Thoracic aorta (tissue), 2 donors: ENCODE measurements around the gene SEMG2. TPM values are rescaled to one million over a fixed set of nuclear protein-coding genes. Genes with fewer than 3 reads are reported as not detected.

Experiments
- ATAC-seq: fragments of 150-250 bp; one replicate; pipeline ENCODE4 v1.8.0; 2017; ENCODE audit warnings: low read depth; ENCODE audit not compliant: insufficient number of reproducible peaks, low FRiP score
- DNase-seq: peaks from one replicate; pipeline ENCODE4 v3.0.0-alpha.2; 2020; ENCODE audit warnings: low spot score
- H3K27ac ChIP-seq, 2 donors: fragments of 200-600 bp; sonication (generic); 1 replicate in 1 of 2; 2 replicates in 1 of 2; pipeline ENCODE4 v1.5.1; 2016; ENCODE audit warnings: mild to moderate bottlenecking in 2 of 2, moderate library complexity in 2 of 2
- H3K27me3 ChIP-seq: fragments of 200-600 bp; sonication (generic); replicated peaks from 2 replicates; pipeline ENCODE4 v1.6.0; 2016; ENCODE audit warnings: mild to moderate bottlenecking; ENCODE audit not compliant: insufficient read depth
- H3K36me3 ChIP-seq: fragments of 200-600 bp; sonication (generic); one replicate; pipeline ENCODE4 v1.5.1; 2016
- H3K4me1 ChIP-seq, 2 donors: fragments of 200-600 bp; sonication (generic); 1 replicate in 1 of 2; 2 replicates in 1 of 2; pipeline versions ENCODE4 v1.5.1 to v1.6.0; 2016; ENCODE audit warnings: low read depth in 2 of 2, mild to moderate bottlenecking in 1 of 2; ENCODE audit not compliant: control insufficient read depth in 1 of 2
- H3K4me3 ChIP-seq: fragments of 200-600 bp; sonication (generic); 2 replicates; pipeline ENCODE4 v1.5.1; 2016; ENCODE audit warnings: mild to moderate bottlenecking
- H3K9me3 ChIP-seq: fragments of 200-600 bp; sonication (generic); 2 replicates; pipeline ENCODE4 v1.5.1; 2016
- total RNA-seq, 2 donors: library from RNA; depleted of rRNA; stranded (reverse); fragments of >200 nt; gene quantifications; one replicate each; pipeline versions ENCODE4 v1.1.0 to v1.2.3, GENCODE V29; 2016
- TF ChIP-seq, protein P1 (sequence below): fragments of 200-600 bp; sonication (generic); IDR thresholded peaks from one replicate; pipeline ENCODE4 v1.5.1; 2019; ENCODE audit warnings: antibody characterized with exemption

The SEMG2 gene
- total RNA-seq, 2 donors from 2014 or later = not detected

DNA sequence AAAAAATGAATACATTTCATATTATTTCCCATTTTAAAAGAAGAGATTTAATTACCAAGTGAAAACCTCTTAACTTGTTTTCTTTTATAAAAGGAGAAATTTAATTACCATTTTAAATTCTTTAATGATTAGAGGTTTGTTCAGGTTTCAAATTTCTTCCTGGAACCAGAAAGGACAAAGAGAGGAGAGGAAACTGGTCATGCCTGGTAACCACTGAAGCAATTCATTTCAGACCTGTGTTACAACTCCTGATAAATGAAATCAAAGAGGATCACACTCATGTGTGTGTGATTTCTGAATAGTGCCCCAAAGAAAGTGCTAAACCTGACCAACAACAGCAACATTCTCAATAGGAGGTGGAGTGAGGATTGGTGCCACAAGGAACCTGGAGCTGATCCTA is 45.8 kb downstream of the SEMG2 start:
- Histone ChIP-seq H3K4me3 (no peak overlapping the region), H3K36me3 (no peaks in the 10 kb centered on the region), H3K27me3 (no peaks in the 10 kb centered on the region), H3K27ac (no peak overlapping the region), H3K4me1 (no peaks in the 10 kb centered on the region), H3K9me3 (no peaks in the 10 kb centered on the region)
- DNase-seq (no peak), ATAC-seq (no peak)
- TF ChIP-seq, protein P1, sequence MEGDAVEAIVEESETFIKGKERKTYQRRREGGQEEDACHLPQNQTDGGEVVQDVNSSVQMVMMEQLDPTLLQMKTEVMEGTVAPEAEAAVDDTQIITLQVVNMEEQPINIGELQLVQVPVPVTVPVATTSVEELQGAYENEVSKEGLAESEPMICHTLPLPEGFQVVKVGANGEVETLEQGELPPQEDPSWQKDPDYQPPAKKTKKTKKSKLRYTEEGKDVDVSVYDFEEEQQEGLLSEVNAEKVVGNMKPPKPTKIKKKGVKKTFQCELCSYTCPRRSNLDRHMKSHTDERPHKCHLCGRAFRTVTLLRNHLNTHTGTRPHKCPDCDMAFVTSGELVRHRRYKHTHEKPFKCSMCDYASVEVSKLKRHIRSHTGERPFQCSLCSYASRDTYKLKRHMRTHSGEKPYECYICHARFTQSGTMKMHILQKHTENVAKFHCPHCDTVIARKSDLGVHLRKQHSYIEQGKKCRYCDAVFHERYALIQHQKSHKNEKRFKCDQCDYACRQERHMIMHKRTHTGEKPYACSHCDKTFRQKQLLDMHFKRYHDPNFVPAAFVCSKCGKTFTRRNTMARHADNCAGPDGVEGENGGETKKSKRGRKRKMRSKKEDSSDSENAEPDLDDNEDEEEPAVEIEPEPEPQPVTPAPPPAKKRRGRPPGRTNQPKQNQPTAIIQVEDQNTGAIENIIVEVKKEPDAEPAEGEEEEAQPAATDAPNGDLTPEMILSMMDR = no peak

GRCh38 chr20:45268531-45268930 is 47.4 kb downstream of the SEMG2 start:
- Histone ChIP-seq H3K27me3 (no peaks in the 10 kb centered on the region), H3K4me1 (no peaks in the 10 kb centered on the region), H3K27ac (no peak overlapping the region), H3K9me3 (no peaks in the 10 kb centered on the region), H3K4me3 (no peak overlapping the region), H3K36me3 (no peaks in the 10 kb centered on the region)
- DNase-seq (no peak), ATAC-seq (no peak)
- TF ChIP-seq, protein P1 = no peak

DNA sequence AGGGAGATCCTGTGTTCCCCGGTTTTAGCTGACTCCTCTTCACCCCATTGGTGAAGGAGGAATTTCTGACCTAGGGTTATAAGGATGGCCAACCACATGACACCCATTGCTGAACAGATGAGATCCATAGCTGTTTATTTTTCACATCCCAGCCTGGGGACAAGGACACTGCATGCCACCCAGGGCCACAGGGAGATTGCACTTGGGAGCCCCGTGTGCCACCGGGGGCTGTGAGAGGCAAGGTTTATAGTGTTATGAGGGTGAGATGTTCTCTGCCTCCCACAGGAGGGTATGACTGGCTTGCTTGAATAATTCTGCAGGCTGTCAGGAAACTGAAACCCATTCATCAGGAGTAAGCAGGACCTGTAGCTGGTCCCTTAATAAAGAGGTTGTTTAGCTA is 47.9 kb downstream of the SEMG2 start:
- Histone ChIP-seq H3K27ac (no peak overlapping the region), H3K4me3 (no peak overlapping the region), H3K36me3 (no peaks in the 10 kb centered on the region), H3K27me3 (no peaks in the 10 kb centered on the region), H3K4me1 (no peaks in the 10 kb centered on the region), H3K9me3 (no peaks in the 10 kb centered on the region)
- TF ChIP-seq, protein P1 = no peak
- DNase-seq (no peak), ATAC-seq (no peak)

- no peak overlapping the region for H3K27ac ChIP-seq
- no peak for DNase-seq
- H3K36me3 ChIP-seq = no peaks in the 10 kb centered on the region
- no peak for ATAC-seq
- H3K4me1 ChIP-seq = no peaks in the 10 kb centered on the region
- H3K4me3 ChIP-seq = no peak overlapping the region
- no peaks in the 10 kb centered on the region for H3K9me3 ChIP-seq
- no peaks in the 10 kb centered on the region for H3K27me3 ChIP-seq
- TF ChIP-seq, protein P1 = no peak
Observed at GRCh38 chr20:45269754-45270270, 48.6 kb downstream of the SEMG2 start.

Other genes starting within 250 kb of the SEMG2 start
- gene KCNS1, start 120.2 kb upstream of the SEMG2 start, total RNA-seq = not detected
- not detected for gene WFDC5, start 106.2 kb upstream of the SEMG2 start, total RNA-seq
- gene WFDC12, start 96.9 kb upstream of the SEMG2 start, total RNA-seq = not detected
- not detected for gene PI3, start 46.5 kb upstream of the SEMG2 start, total RNA-seq
- not detected for gene SEMG1, start 14.3 kb upstream of the SEMG2 start, total RNA-seq
- gene SLPI, start 33.2 kb downstream of the SEMG2 start, total RNA-seq = 10 to 100 TPM; 44.3 to 56.0 TPM
- gene RBPJL, start 85.5 kb downstream of the SEMG2 start, total RNA-seq = not detected
- under 1 TPM in 1 of 2 donors, not detected in 1; 0.27 TPM for gene MATN4, start 86.9 kb downstream of the SEMG2 start, total RNA-seq
- gene SDC4, start 127.1 kb downstream of the SEMG2 start, total RNA-seq = 100 to 1,000 TPM in 1 of 2 donors, 10 to 100 TPM in 1; 93.5 to 108 TPM
- gene SYS1, start 141.8 kb downstream of the SEMG2 start, total RNA-seq = 10 to 100 TPM; 24.6 to 40.8 TPM
- gene TP53TG5, start 157.0 kb downstream of the SEMG2 start, total RNA-seq = not detected
- gene DBNDD2, start 186.9 kb downstream of the SEMG2 start, total RNA-seq = 100 to 1,000 TPM in 1 of 2 donors, 10 to 100 TPM in 1; 97.6 to 120 TPM
- 100 to 1,000 TPM; 117 to 169 TPM for gene PIGT, start 194.8 kb downstream of the SEMG2 start, total RNA-seq
- gene WFDC2, start 248.4 kb downstream of the SEMG2 start, total RNA-seq = not detected